Heart right ventricle (tissue), 16 donors: ENCODE results near the gene KDM2A. TPM values are rescaled to one million over a fixed set of nuclear protein-coding genes. Genes with fewer than 3 reads are reported as not detected.

ENCODE experiments used
- ATAC-seq, 8 donors: fragments of 200-7000 bp; cut with Tn5 transposase; one replicate each; pipeline ENCODE4 v1.9.1; 2020; ENCODE audit warnings: mild to moderate bottlenecking in 8 of 8, moderate library complexity in 8 of 8, moderate number of reproducible peaks in 1 of 8
- DNase-seq, 2 donors: peaks; one replicate each; pipeline ENCODE4 v3.0.0-alpha.2; 2020
- H3K27ac ChIP-seq, 10 donors: fragments of 200-600 bp; sonication (generic) in 2 of 10; one replicate each; pipeline versions ENCODE4 v1.5.0 to v1.8.0; 2020 to 2022; ENCODE audit warnings: mild to moderate bottlenecking in 3 of 10
- H3K27me3 ChIP-seq, 7 donors: fragments of 200-600 bp; one replicate each; pipeline ENCODE4 v1.8.0; 2021 to 2022; ENCODE audit warnings: mild to moderate bottlenecking in 2 of 7
- H3K36me3 ChIP-seq, 9 donors: fragments of 200-600 bp; sonication (generic) in 1 of 9; one replicate each; pipeline versions ENCODE4 v1.5.0 to v1.8.0; 2020 to 2022; ENCODE audit warnings: mild to moderate bottlenecking in 2 of 9
- H3K4me1 ChIP-seq, 9 donors: fragments of 200-600 bp; sonication (generic) in 1 of 9; one replicate each; pipeline versions ENCODE4 v1.5.0 to v1.8.0; 2020 to 2022; ENCODE audit warnings: mild to moderate bottlenecking in 4 of 9
- H3K4me3 ChIP-seq, 10 donors: fragments of 200-600 bp; sonication (generic) in 2 of 10; one replicate each; pipeline versions ENCODE4 v1.5.0 to v1.8.0; 2020 to 2022; ENCODE audit warnings: mild to moderate bottlenecking in 7 of 10, moderate library complexity in 2 of 10
- H3K9me3 ChIP-seq, 11 donors: fragments of 200-600 bp in 10 of 11; sonication (generic) in 2 of 11; one replicate each; pipeline versions ENCODE4 v1.5.0 to v1.8.0; 2013 to 2022; ENCODE audit warnings: mild to moderate bottlenecking in 2 of 11, control low read depth in 1 of 11, moderate library complexity in 1 of 11
- WGBS, 2 donors: extraction: QIAGEN DNeasy Blood & Tissue Kit; methylation state at CpG; one replicate each; pipeline ENCODE4 v1.1.7; 2013; ENCODE audit warnings: inconsistent platforms in 1 of 2; 5-methylcytosine and 5-hydroxymethylcytosine counted together
- intact Hi-C, 10 donors: fragments of 100-400 bp; cut with DNase I; formaldehyde crosslinking; loops; one replicate each; pipeline versions ENCODE4 v1.11.1 to v1.14.2; 2022
- polyA plus RNA-seq, 2 donors: library from polyadenylated mRNA; stranded (reverse); fragments of 200-250 nt; gene quantifications; one replicate each; pipeline ENCODE4 v1.2.3, GENCODE V29; 2013
- total RNA-seq, 10 donors: library from RNA; stranded (reverse); fragmentation: NEBNext Ultra II Directional in 3 of 10; extraction: Animal tissue kit (Norgen Biotek cat#: 25700) in 3 of 10; gene quantifications; one replicate each; pipeline versions ENCODE4 v1.2.1 to v1.2.4, GENCODE V29; 2021 to 2023
- TF ChIP-seq, protein P1 (sequence below), 9 donors: fragments of 200-600 bp; sonication (generic) in 2 of 9; IDR thresholded peaks; one replicate each; pipeline versions ENCODE4 v1.5.0 to v1.8.0; 2021 to 2022; ENCODE audit warnings: antibody characterized with exemption in 9 of 9, mild to moderate bottlenecking in 5 of 9, moderate library complexity in 1 of 9
- donor health status: Arrhythmogenic right ventricular cardiomyopathy.
- donor health status: ischemic (EF 13 %, LVEDD 7.1; RV severe dilation, severe dysfunction).
- donor health status: healthy with polysubstance abuse.
- donor health status: DM: no; HTN: yes; CAD: no.
- donor health status: DM: no; HTN: no; CAD: no.
- donor health status: ischemic (EF 25% LVEDD 6.9; RV normal size, moderate dysfunction).
- donor health status: ischemic (EF 25% LVEDD 5.7; RV mildly dilated, moderate dysfunction).
- donor health status: healthy.
- donor health status: DM: yes; HTN: yes; CAD: no.
- donor health status: Ischemic cardiomyopathy.
- donor health status: ischemic (EF 35%, LVEDD 5.7; RV mildly dilated, moderate dysfunction).
- donor health status: nonischemic (EF 11% LVEDD 7.7; RV severe dilation, severe dysfunction).
- donor health status: DM: yes; HTN: yes; CAD: no.
- donor health status: PGD.
- donor health status: ischemic (EF 29% LVEDD 5.4; RV normal size, mild dysfunction).
- donor health status: nonischemic (EF 23%, LVEDD 6.1; RV moderate dilation, normal function).

The KDM2A gene
- total and polyA plus RNA-seq, 12 donors: 16.5 to 45.7 (median 37.1) TPM

DNA sequence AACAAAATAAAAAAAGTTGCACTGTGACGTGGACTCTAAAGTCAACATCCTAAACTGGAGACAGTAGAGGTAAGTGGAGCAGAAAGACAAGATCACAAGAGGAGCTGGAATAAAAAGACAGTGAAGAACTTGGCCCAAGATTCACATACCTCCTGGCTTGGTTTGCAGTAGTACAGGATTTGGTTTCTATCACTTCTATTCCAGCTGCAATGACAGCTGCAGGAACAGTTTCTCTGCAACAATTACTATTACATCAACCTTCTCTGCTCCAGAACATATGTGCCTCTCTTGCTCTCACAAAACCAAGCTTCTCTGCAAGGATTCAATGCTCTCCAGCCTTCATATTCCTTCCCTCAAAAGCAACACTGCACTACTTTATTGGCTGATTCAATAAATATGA lies 7.8 kb upstream of the KDM2A start:
- ATAC-seq (peak in 3 of 8 donors; percentile 25 to 35 (median 27)), DNase-seq (no peak)
- no peaks in the 10 kb centered on the region for H3K27me3 ChIP-seq
- intact Hi-C loops: no loop called here
- TF ChIP-seq, protein P1, sequence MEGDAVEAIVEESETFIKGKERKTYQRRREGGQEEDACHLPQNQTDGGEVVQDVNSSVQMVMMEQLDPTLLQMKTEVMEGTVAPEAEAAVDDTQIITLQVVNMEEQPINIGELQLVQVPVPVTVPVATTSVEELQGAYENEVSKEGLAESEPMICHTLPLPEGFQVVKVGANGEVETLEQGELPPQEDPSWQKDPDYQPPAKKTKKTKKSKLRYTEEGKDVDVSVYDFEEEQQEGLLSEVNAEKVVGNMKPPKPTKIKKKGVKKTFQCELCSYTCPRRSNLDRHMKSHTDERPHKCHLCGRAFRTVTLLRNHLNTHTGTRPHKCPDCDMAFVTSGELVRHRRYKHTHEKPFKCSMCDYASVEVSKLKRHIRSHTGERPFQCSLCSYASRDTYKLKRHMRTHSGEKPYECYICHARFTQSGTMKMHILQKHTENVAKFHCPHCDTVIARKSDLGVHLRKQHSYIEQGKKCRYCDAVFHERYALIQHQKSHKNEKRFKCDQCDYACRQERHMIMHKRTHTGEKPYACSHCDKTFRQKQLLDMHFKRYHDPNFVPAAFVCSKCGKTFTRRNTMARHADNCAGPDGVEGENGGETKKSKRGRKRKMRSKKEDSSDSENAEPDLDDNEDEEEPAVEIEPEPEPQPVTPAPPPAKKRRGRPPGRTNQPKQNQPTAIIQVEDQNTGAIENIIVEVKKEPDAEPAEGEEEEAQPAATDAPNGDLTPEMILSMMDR (IDR thresholded peaks at IDR 0.05): no peak
- 37 to 39% methylated on average over 1 of the region's 1 CpG for WGBS, 2 donors
- H3K4me3 ChIP-seq: no peak overlapping the region
- no peaks in the 10 kb centered on the region for H3K36me3 ChIP-seq
- H3K27ac ChIP-seq: no peak overlapping the region
- H3K4me1 ChIP-seq: peaks cover 0 to 28% (median 10%) of the 10 kb centered on the region in 9 donors
- H3K9me3 ChIP-seq: no peaks in the 10 kb centered on the region

DNA sequence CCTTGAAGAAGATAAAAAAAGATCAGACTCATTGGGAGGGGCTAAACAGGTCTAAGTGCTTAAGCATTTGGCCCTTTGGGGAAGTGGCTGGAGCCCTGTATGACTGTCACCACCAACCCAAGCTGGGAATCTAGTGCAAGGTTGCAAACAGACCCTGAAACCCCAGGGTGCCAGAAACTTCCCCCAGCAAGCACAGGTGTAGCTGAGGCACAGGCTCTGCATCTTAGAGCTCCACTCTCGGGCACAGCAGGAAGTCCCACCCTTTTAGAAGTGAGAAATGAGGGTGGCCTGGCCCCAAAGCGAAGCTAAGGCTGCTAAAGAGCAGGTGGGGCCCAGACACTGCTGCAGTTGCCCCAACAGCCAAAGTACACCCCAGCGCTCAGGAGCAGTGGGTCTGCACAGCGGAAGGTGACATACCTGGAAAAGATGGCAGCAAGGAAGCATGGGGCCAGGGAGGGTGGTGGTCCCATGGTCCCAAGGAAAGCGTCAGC lies 5.8 kb upstream of the KDM2A start:
- Histone ChIP-seq H3K27me3 (no peaks in the 10 kb centered on the region), H3K4me3 (no peak overlapping the region), H3K36me3 (no peaks in the 10 kb centered on the region), H3K4me1 (peaks cover 0 to 37% (median 11%) of the 10 kb centered on the region in 9 donors), H3K27ac (no peak overlapping the region), H3K9me3 (no peaks in the 10 kb centered on the region)
- ATAC-seq (no peak), DNase-seq (no peak)
- WGBS, 2 donors: 89 to 91% methylated on average over 5 of the region's 5 CpGs
- intact Hi-C loops: no loop called here
- TF ChIP-seq, protein P1 (IDR thresholded peaks at IDR 0.05): no peak

DNA sequence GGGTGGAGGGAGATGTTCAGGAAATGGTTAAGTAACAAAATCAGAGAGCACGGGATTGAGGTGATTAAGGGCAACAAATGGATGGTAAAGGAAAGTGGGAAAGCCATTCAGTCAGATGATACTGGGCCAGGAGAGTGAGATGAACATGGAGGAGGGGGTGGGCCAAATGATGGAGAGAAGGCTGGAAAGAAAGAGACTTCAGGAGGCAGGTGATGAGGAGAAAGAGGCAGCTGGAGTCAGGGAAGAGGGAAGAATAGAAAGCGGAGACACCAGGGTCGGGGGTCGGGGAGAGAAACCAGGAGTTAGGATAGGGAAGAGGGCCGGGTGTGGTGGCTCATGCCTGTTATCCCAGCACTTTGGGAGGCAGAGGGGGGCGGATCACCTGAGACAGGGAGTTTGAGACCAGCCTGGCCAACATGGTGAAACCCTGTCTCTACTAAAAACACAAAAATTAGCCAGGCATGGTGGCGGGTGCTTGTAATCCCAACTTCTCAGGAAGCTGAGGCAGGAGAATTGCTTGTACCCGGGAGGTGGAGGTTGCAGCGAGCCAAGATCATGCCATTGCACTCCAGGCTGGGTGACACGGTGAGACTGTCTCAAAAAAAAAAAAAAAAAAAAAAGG lies 4.7 kb upstream of the KDM2A start:
- H3K36me3 ChIP-seq: no peaks in the 10 kb centered on the region
- no peaks in the 10 kb centered on the region for H3K9me3 ChIP-seq
- TF ChIP-seq, protein P1 (IDR thresholded peaks at IDR 0.05): no peak
- peaks cover 0 to 37% (median 11%) of the 10 kb centered on the region in 9 donors for H3K4me1 ChIP-seq
- no peak overlapping the region for H3K4me3 ChIP-seq
- no peak overlapping the region for H3K27ac ChIP-seq
- ATAC-seq (no peak), DNase-seq (no peak)
- H3K27me3 ChIP-seq: no peaks in the 10 kb centered on the region
- intact Hi-C loops: no loop called here
- 90 to 93% methylated on average over 10 of the region's 10 CpGs for WGBS, 2 donors

DNA sequence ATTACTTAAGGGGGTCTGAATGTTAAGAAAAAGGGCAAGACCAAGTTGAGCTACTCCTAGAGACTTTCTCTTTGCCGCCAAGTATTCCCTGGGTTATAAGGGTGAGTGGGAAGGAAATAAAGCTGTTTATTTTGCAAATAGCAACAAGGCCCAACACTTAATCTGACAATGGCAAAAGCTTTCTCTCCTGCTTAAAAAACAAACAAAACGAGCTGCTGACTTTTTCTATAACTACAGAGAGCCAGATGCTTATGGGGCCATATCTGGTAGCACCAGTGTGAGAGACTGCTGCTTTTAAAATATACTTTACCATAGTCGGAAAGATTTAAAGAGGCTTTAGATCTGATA lies 2.3 kb upstream of the KDM2A start:
- TF ChIP-seq, protein P1 (IDR thresholded peaks at IDR 0.05): no peak
- WGBS, 2 donors: 71 to 75% methylated on average over 3 of the region's 3 CpGs
- Histone ChIP-seq H3K4me3 (no peak overlapping the region), H3K27me3 (no peaks in the 10 kb centered on the region), H3K4me1 (peaks cover 5 to 35% (median 8%) of the 10 kb centered on the region in 9 donors), H3K9me3 (no peaks in the 10 kb centered on the region), H3K27ac (no peak overlapping the region), H3K36me3 (peaks cover 0 to 4% (median 0%) of the 10 kb centered on the region in 9 donors)
- DNase-seq (no peak), ATAC-seq (no peak)
- intact Hi-C loops: loop anchor here in 2 of 10 donors (5.0 kb wide), 1 partner anchor 51 kb away; no protein-coding TSS in a partner anchor
